ENCODE measurements around the gene ZNF521. TPM values are rescaled to one million over a fixed set of nuclear protein-coding genes. Genes with fewer than 3 reads are reported as not detected.

ZNF521 gene
- total RNA-seq, 1 donor from 2014 or later = 41.6 TPM

DNA sequence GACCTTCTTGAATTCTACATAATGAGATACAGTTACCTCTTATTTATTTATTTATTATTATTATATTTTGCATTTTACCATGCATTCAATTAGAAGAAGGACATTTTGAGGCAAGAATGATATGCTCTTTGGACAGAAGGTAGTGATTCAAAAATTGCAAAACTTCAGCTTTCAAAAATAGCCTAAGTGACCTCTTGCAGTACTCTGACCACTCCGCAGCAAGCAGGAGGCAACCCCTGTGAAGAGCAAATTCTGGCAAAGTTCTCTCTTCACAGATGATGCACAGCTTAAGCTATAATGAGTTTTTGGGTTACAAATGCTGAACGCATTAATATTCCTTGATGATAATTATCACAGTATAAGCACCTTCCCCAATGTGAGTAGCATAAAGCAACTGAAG, 170.0 kb downstream of the ZNF521 start:
- TF ChIP-seq, protein P1, sequence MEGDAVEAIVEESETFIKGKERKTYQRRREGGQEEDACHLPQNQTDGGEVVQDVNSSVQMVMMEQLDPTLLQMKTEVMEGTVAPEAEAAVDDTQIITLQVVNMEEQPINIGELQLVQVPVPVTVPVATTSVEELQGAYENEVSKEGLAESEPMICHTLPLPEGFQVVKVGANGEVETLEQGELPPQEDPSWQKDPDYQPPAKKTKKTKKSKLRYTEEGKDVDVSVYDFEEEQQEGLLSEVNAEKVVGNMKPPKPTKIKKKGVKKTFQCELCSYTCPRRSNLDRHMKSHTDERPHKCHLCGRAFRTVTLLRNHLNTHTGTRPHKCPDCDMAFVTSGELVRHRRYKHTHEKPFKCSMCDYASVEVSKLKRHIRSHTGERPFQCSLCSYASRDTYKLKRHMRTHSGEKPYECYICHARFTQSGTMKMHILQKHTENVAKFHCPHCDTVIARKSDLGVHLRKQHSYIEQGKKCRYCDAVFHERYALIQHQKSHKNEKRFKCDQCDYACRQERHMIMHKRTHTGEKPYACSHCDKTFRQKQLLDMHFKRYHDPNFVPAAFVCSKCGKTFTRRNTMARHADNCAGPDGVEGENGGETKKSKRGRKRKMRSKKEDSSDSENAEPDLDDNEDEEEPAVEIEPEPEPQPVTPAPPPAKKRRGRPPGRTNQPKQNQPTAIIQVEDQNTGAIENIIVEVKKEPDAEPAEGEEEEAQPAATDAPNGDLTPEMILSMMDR (IDR thresholded peaks at IDR 0.05) = no peak

DNA sequence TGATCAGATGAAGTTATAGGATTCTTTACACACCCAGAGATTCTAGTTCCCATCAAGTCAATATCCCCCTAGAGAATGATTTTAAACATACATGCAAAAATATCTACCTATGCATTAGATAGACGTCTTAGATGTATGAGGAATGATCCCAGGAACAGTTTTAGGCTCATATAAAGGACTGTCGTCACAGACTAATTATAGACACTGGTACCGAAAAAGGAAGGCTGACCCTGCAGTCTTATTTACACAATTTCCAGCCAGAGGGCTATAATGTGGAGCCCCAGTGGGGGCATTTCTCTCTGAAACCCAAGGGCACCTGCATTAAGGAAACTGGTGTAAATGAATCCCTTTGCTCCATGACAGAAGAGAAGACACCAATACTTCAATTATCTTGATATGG, 170.4 kb downstream of the ZNF521 start:
- Histone ChIP-seq H3K4me3 (no peak overlapping the region), H3K9me3 (no peaks in the 10 kb centered on the region), H3K27me3 (no peaks in the 10 kb centered on the region), H3K36me3 (no peaks in the 10 kb centered on the region), H3K27ac (no peak overlapping the region), H3K4me1 (no peaks in the 10 kb centered on the region)
- intact Hi-C loops (cut with DNase I) = no loop called here
- TF ChIP-seq, protein P1 (IDR thresholded peaks at IDR 0.05) = no peak
- DNase-seq (ENCODE audit: low spot score in 2 of 2) = no peak

More for the DNA sequence above, 170.0 kb downstream of the ZNF521 start:
- H3K27me3 ChIP-seq = no peaks in the 10 kb centered on the region
- no peak overlapping the region for H3K27ac ChIP-seq
- intact Hi-C loops (cut with DNase I) = loop anchor here (1.0 kb wide), 1 partner anchor 38 kb away; no protein-coding TSS in a partner anchor
- H3K4me3 ChIP-seq = no peak overlapping the region
- H3K4me1 ChIP-seq = no peaks in the 10 kb centered on the region
- no peaks in the 10 kb centered on the region for H3K9me3 ChIP-seq
- no peaks in the 10 kb centered on the region for H3K36me3 ChIP-seq
- DNase-seq (ENCODE audit: low spot score in 2 of 2) = no peak

DNA sequence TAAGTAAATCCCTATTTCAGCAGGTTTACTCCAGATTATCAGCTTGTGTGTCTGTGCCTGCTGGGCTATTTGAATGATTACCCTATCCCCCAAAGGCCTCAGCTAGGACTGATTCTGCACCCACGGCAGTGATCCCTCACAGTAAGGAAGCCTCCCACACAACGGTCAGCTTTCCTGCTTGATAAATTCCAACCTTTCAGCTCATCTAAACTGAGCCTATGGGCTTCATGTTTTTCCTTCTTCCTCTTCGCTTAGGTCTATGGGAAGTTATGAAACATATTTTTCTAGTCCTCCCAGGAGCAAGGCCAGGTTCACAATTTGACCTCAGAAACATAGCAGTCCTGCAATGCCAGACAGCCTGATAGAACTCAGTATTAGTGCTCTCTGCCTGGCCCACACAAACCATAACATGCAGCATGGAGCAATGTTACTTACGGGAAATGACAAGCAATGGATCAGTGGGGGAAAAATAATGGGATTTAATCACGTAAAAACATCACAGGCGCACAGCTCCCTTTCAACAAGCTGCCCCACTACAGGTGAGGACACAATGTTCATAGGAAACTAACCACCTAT, 170.9 kb downstream of the ZNF521 start:
- TF ChIP-seq, protein P1 (IDR thresholded peaks at IDR 0.05) = no peak

DNA sequence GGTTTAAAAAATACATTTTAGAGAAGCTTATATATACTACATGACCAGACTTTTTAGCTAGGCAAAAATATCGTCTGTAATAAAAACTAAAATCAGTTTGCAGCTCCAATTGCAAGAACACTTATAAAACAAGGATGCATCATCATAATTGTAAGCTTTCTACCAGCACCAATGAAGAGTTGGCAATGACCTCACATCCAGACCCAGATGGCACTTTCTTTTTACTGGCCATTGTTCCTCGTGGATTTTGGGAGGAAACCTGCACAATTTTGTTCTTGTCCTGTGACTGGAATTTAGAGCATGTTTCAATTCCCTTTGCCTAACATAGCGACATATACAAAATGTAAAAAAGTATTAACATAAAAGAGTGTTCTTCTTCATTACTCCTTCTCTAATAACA, 174.3 kb downstream of the ZNF521 start:
- no peaks in the 10 kb centered on the region for H3K27me3 ChIP-seq
- H3K9me3 ChIP-seq = no peaks in the 10 kb centered on the region
- intact Hi-C loops (cut with DNase I) = no loop called here
- DNase-seq (ENCODE audit: low spot score in 2 of 2) = no peak
- no peak overlapping the region for H3K4me3 ChIP-seq
- TF ChIP-seq, protein P1 (IDR thresholded peaks at IDR 0.05) = no peak
- no peaks in the 10 kb centered on the region for H3K4me1 ChIP-seq
- H3K27ac ChIP-seq = no peak overlapping the region
- H3K36me3 ChIP-seq = no peaks in the 10 kb centered on the region

More for the DNA sequence above, 170.9 kb downstream of the ZNF521 start:
- no peak overlapping the region for H3K4me3 ChIP-seq
- intact Hi-C loops (cut with DNase I) = no loop called here
- H3K9me3 ChIP-seq = no peaks in the 10 kb centered on the region
- no peak overlapping the region for H3K27ac ChIP-seq
- DNase-seq (ENCODE audit: low spot score in 2 of 2) = no peak
- no peaks in the 10 kb centered on the region for H3K27me3 ChIP-seq
- H3K36me3 ChIP-seq = no peaks in the 10 kb centered on the region
- H3K4me1 ChIP-seq = no peaks in the 10 kb centered on the region

DNA sequence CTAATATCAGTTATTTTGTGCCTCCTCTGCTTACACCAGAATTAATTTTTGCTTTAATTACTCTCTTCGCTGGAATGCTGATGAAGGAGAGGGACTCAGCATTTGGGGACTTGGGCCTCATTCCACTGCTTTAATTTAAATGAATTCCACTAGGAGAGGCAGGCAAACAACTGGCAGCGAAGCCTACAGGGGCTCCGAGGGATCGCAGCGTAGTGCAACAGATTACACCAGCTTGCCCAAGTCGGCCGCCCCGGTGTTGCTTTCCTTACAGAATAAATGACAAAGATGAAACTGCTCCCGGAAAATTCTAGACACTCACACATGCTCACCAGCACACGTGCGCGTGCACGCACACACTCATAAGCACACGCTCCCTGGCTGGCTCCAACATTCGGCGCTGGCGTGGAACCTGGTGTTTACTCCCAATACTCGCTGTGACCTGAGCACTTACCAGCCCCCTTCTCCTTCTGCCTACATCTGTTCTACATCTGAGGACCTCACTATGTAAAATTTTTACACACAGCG, 175.4 kb downstream of the ZNF521 start:
- TF ChIP-seq, protein P1 (IDR thresholded peaks at IDR 0.05) = no peak
- no peaks in the 10 kb centered on the region for H3K9me3 ChIP-seq
- no peaks in the 10 kb centered on the region for H3K27me3 ChIP-seq
- H3K4me1 ChIP-seq = no peaks in the 10 kb centered on the region
- H3K27ac ChIP-seq = no peak overlapping the region
- intact Hi-C loops (cut with DNase I) = no loop called here
- no peak for DNase-seq (ENCODE audit: low spot score in 2 of 2)
- H3K36me3 ChIP-seq = no peaks in the 10 kb centered on the region
- H3K4me3 ChIP-seq = no peak overlapping the region
